Embryonic facial prominence (tissue), 1 donor: ENCODE results near the gene MCF2L2.
"Not testable (repeated sequence)": the region's sequence is repeated elsewhere in the genome, so short reads cannot be mapped to it uniquely, and the experiment has no call there.

ENCODE experiments used
- DNase-seq: peaks from one replicate; pipeline ENCODE4 v3.0.0-alpha.2; 2016; ENCODE audit errors: extremely low spot score

MCF2L2 gene

GRCh38 chr3:183233966-183234365, 194.5 kb downstream of the MCF2L2 start:
- no peak for DNase-seq

GRCh38 chr3:183230826-183231225, 197.6 kb downstream of the MCF2L2 start:
- DNase-seq, result no peak

DNA sequence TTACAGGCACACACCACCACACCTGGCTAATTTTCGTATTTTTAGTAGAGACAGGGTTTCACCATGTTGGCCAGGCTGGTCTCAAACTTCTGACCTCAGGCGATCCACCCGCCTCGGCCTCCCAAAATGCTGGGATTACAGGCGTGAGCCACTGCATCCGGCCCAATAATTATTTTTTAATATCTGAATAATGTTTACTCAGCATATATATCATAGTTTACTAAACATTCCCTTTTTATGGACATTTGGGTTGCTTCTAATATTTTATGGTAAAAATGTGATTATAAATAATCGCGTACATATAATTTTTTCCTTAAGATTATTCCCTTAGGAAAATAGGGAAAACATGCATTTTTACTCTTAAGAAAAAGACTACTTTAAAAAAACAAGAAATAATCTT, 198.2 kb downstream of the MCF2L2 start:
- DNase-seq, result not testable (repeated sequence)

- no peak for DNase-seq
Observed at GRCh38 chr3:183229178-183229577, 199.2 kb downstream of the MCF2L2 start.

DNA sequence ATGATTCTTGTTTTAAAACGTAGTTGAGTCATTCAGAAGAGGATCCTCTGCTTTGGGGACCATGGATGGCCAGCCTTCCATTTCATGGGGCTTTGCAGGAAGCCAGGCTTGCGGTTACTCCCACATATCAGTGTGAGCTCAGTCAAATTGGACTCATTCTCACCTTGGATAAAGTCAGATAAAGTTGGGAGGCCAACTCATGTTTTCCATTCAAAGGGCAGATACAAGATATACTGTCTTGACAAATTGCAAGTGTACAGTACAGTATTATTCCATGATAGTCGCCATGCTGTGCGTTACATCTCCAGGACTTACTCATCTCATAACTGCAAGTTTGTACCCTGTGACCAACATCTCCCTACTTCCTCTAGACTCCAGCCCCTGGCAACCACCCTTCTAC, 200.8 kb downstream of the MCF2L2 start:
- no peak for DNase-seq

DNA sequence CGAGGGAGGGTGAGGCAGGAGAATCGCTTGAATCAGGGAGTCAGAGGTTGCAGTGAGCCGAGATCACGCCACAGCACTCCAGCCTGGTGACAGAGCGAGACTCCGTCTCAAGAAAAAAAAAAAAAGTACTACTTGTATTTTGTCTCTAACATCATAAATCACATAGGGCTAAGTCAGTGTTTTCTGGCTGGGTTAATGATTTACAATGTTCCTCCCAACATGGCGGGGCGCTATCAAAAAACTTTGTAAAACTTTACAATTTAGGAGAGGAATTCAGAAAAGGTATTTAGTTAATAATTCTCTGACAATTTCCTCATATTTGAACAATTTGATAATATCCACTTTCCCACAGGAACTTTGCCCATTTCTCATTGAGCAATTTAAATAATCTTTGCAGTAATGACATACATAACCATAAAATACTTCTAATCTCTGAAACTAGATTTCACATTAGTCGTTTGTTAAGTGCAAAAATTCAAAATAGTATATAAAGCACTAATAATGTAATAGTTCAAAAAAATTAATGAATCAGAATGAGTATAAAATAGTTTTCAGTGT, 202.0 kb downstream of the MCF2L2 start:
- no peak for DNase-seq

DNA sequence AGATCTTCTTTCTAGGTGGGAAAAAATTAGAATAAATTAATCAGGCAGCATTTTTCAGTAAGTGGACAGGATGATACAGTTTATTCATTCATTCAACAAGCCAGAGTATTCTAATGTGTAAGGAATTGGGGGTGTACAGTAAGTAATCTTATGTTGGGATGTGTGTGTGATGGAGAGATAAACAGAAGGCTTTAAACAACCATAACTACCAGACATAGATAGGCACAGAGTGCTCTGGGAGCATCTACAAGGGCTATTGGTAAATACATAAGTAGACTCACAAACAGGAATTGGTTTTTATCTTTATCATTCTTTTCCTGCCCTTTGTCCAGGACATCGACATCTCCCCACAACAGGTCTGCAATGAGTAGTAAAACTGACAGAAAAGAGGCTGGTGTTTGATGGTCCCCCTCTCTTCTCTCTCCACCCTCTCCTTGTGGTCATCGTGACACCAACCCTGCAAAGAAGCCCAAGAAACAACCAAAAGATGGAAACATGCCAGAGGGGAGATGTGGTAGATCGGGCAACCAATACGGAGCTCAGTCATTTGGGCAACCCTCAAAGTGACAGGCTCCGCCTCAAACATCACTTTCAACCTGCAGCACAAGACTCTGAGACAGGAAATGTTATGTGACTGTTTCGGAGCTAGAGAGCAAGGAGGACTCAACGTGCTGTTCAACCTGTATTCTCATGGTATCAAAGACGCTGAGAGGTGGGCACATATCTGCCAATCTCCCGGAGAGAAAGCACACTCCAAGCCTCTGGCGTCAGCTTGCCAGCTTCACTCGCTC, 204.0 kb downstream of the MCF2L2 start:
- DNase-seq, result no peak

DNA sequence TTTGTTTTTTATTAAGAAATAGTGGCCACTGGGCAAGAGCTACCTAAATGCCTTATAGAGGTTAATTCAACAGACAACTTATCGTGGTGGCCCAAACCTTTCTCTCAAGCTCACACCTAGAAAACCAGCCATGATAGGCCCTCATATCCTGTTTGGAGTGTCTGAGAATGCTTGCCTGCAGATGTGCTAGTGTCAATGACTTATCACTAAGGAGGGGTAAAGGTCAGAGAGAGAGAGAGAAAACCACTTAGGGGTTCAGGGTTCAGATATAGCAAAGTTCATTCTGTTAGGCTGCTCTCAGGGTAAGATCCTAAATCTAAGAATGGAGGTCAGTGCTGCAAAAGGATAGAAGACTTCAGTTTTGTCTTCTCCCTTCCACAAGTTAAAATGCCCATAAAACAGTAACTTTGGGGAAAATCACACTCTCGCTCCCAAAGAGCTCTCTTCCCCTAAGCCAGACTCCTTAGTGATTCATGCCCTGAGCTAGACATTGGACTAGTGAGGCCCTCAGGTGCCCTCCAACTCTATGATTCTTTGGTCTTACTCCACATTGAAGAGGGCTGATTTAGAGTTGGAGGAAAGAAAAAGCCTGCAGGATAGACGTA, 205.7 kb downstream of the MCF2L2 start:
- no peak for DNase-seq

- no peak for DNase-seq
Observed at GRCh38 chr3:183220828-183221227, 207.6 kb downstream of the MCF2L2 start.

DNA sequence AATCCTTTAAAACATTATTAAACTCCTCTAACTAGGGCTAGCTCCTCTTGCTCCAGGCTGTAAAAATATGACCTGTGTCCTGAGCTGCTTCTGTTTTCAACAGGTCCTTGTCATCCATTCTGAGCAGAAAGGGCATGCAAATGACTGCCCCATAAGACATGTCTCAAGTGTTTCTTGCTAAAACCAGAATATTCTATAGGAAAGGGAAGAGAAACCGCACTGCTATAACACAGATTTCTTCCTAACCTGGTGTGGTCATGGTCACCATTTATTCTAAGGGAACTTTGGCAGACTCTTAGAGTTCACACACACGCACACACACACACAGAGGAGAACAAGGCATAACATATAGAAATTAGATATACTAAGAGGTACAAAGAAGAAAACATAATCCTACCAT, 209.6 kb downstream of the MCF2L2 start:
- DNase-seq, result no peak

DNA sequence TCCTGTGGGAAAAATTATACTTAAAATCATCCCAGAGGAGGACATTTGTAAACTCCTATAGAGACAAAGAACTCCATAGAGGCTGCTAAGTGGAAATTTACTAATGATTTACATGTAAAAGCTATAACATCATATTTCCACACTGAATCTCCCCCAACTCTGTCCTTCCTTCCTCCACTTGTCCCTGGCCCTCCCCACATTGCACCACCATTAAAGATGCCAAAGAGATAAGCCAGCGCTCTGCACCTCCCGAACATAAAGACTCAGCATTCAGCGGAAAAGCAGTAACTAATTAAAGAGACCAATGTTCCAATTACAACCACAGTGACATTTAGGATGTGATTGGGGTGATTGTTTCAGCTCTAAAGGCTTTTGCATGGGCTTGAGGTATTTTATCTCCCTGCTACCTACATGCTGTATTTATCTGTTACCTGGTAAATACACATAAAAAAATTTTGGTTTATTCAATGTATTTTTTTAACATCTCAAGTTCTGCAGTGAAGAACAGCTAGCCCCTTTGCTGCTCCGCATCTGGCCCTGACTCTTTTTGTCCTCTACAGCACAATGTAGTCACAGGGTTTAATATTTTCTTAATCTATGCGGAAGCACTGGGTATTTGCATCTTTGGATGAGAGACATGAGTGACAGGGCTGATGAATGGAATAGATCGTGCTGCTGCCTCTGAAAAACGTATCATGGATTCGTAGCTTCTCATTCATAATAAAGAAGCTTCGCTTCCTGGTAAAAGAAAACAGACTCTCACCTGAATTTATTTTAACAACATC, 210.7 kb downstream of the MCF2L2 start:
- no peak for DNase-seq

- no peak for DNase-seq
Observed at GRCh38 chr3:183215591-183216202, 212.7 kb downstream of the MCF2L2 start.

GRCh38 chr3:183214277-183214612, 214.2 kb downstream of the MCF2L2 start:
- no peak for DNase-seq

DNA sequence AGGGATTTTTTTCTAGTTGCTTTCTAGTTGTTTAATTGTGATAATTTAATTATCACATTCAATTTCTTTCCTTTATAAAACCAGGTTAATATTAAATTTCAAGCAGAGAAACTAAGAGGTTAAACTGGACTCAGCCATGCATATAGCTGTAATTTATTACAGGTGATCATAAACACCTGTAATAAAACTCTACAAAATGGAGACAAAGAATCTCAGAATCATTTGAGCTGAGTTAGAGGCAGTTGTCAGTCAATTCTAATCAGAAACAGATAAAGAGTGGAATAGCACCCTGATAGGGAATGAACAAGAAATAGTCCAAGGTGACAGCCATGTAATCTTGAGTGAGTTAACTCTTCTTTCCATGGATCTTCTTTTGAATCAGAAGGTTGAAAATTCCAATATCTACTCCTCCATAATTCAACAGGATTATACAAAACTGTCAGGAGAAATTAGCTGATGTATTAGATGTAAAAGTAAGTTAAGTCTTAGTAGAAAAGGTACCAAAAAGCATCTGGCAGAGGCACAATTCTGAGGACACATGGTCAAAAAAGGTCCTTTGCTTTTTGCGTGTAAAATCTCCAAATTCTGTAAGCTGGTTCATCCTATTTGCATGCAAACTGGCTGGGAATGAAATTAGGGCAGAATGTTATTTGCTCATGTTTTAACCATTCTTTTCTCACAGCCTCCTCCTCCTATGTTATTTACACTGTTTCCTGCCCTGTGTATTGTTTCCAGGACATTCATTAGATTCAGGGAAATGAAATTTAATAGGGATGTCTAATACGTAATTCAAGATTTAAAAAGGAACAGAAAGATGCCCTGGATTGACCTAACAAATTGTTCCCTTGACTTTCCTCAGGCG, 214.8 kb downstream of the MCF2L2 start:
- DNase-seq, result no peak

DNA sequence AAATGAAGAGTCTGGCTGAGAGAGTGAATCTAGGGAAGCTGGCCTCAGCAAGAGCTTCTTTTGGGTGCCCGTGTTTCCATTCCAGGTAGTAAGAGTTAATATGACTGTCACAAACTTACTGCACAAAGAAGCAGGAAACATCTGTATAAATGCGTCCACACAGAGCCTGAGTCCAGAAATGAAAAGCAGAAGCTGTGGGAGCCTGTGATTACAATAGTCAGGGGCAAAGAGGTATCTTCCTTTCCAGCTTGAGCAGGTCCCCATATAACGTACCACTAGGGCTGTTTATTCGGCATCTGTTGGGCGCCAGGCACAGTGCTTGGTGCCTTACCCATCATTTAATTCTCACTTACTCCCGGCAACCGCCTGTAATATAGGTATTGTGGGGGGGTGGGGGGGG, 215.9 kb downstream of the MCF2L2 start:
- no peak for DNase-seq

- no peak for DNase-seq
Observed at GRCh38 chr3:183212096-183212495, 216.3 kb downstream of the MCF2L2 start.

- DNase-seq, result no peak
Observed at GRCh38 chr3:183211352-183211751, 217.1 kb downstream of the MCF2L2 start.

DNA sequence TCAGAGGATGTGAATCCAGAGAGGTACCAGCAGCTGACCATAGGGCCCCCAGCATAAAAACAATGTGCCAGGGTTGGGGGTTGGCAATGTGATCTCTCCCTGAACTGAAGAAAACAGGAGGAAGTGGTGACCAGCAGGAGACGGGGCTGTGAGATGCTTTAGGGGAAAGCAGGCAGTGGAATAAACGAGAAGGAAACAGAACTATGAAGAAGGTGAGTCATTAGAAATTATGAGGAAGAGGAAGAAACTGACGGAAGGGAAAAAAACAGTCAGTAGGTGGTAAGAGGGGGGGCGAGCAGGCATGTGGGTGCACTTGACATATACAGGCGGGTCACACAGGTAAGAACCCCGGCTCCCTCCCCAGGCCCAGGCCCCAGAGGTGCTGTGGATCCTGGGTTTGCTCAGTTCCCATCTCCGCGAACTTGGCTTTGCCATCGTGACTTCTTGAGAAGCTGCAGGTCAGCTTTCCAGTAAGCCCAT, 217.5 kb downstream of the MCF2L2 start:
- no peak for DNase-seq

DNA sequence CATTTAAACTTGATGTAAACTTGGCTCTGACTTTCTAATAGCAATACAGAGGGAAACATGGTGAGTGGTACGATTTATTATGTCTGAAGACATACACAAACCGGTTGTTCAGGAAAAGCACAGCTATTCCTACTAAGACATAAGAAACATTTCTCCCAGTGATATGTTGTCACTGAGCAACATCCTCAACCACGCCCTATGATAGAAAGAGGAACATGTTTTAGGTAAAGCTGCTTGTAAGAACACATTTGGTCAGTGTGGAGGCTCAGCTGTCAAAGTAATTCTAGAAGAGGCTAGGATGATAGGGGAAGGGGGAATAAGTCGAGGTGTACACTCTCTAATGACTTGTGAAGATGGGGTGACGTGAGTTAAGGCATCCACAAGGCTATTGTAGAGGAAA, 218.1 kb downstream of the MCF2L2 start:
- no peak for DNase-seq

GRCh38 chr3:183208800-183209199, 219.6 kb downstream of the MCF2L2 start:
- no peak for DNase-seq

- no peak for DNase-seq
Observed at GRCh38 chr3:183208260-183208659, 220.2 kb downstream of the MCF2L2 start.
